GM23248 (cell line): Measurements from ENCODE around the gene SLC12A7. TPM values are rescaled to one million over a fixed set of nuclear protein-coding genes. Genes with fewer than 3 reads are reported as not detected.

Experiments
- DNase-seq: peaks from one replicate; pipeline ENCODE4 v3.0.0-alpha.2; 2015
- H2AFZ ChIP-seq: fragments of 200-600 bp; sonication (generic); 2 replicates; pipeline ENCODE4 v1.6.1; 2016; ENCODE audit warnings: antibody characterized with exemption
- H3F3A ChIP-seq: fragments of 200-600 bp; sonication (generic); 2 replicates; pipeline ENCODE4 v1.6.1; 2016; ENCODE audit warnings: mild to moderate bottlenecking, antibody characterized with exemption, mixed run types; ENCODE audit not compliant: insufficient read depth
- H3K27ac ChIP-seq: fragments of 200-600 bp; sonication (generic); 2 replicates; pipeline ENCODE4 v1.5.1; 2016; ENCODE audit warnings: mild to moderate bottlenecking
- H3K27me3 ChIP-seq: fragments of 200-600 bp; sonication (generic); replicated peaks from 2 replicates; pipeline ENCODE4 v1.6.1; 2016; ENCODE audit warnings: mild to moderate bottlenecking; ENCODE audit not compliant: insufficient read depth
- H3K36me3 ChIP-seq: fragments of 200-600 bp; sonication (generic); 2 replicates; pipeline ENCODE4 v1.6.1; 2016; ENCODE audit warnings: low read depth, mild to moderate bottlenecking
- H3K4me1 ChIP-seq: fragments of 200-600 bp; sonication (generic); 2 replicates; pipeline ENCODE4 v1.6.1; 2016; ENCODE audit warnings: mild to moderate bottlenecking; ENCODE audit not compliant: insufficient read depth
- H3K4me2 ChIP-seq: fragments of 200-600 bp; sonication (generic); one replicate; pipeline ENCODE4 v1.6.1; 2016; ENCODE audit warnings: mild to moderate bottlenecking; ENCODE audit not compliant: unreplicated experiment
- H3K4me3 ChIP-seq: fragments of 200-600 bp; sonication (generic); 2 replicates; pipeline ENCODE4 v1.5.1; 2016; ENCODE audit warnings: mild to moderate bottlenecking
- H3K79me2 ChIP-seq: fragments of 200-600 bp; sonication (generic); 2 replicates; pipeline ENCODE4 v1.6.1; 2016; ENCODE audit warnings: mild to moderate bottlenecking; ENCODE audit not compliant: insufficient read depth
- H3K9ac ChIP-seq: fragments of 200-600 bp; sonication (generic); 2 replicates; pipeline ENCODE4 v1.6.1; 2016; ENCODE audit warnings: mild to moderate bottlenecking
- H3K9me2 ChIP-seq: fragments of 200-600 bp; sonication (generic); 2 replicates; pipeline ENCODE4 v1.6.1; 2016; ENCODE audit warnings: mixed run types, mild to moderate bottlenecking, moderate library complexity; ENCODE audit not compliant: insufficient read depth
- H3K9me3 ChIP-seq: fragments of 200-600 bp; sonication (generic); one replicate; pipeline ENCODE4 v1.6.1; 2017; ENCODE audit warnings: low read depth
- H4K20me1 ChIP-seq: fragments of 200-600 bp; sonication (generic); 2 replicates; pipeline ENCODE4 v1.6.0; 2016; ENCODE audit not compliant: insufficient read depth
- EZH2 ChIP-seq: fragments of 200-600 bp; sonication (generic); IDR thresholded peaks from 2 replicates; pipeline ENCODE4 v1.6.1; 2018; ENCODE audit warnings: antibody characterized with exemption, mild to moderate bottlenecking; ENCODE audit not compliant: insufficient read depth, poor library complexity, severe bottlenecking
- EZH2phosphoT487 ChIP-seq: fragments of 200-600 bp; sonication (generic); IDR thresholded peaks from 2 replicates; pipeline ENCODE4 v1.6.1; 2018; ENCODE audit warnings: antibody characterized with exemption, moderate library complexity, mild to moderate bottlenecking, low read depth; ENCODE audit not compliant: insufficient read depth
- WGBS, 2 experiments: methylation state at CpG; one replicate each; pipeline ENCODE4 v1.1.6; 2015 to 2017; ENCODE audit warnings: low lambda C conversion rate in 2 of 2, low coverage in 1 of 2; ENCODE audit errors: missing lambda C conversion rate in 2 of 2; 5-methylcytosine and 5-hydroxymethylcytosine counted together
- in situ Hi-C: fragments of 300-500 bp; cut with MboI; formaldehyde crosslinking; loops from 2 replicates; pipeline ENCODE4 v1.15.0; 2020
- polyA plus RNA-seq: library from polyadenylated mRNA; unstranded; fragments of >200 nt; fragmentation: Nextera tagmentation; extraction: Ambion mirVana; gene quantifications from 2 replicates; pipeline ENCODE4 v1.2.1, GENCODE V29; 2016
- total RNA-seq: library from RNA; depleted of rRNA; stranded (reverse); fragments of >200 nt; shearing (Covaris generic); gene quantifications from 2 replicates; pipeline ENCODE4 v1.2.3, GENCODE V29; 2014

The SLC12A7 gene
- total and polyA plus RNA-seq, 2 experiments from 2014 or later: 0.75 to 1.9 TPM

GRCh38 chr5:1004461-1005248 is 107.2 kb downstream of the SLC12A7 start:
- Histone ChIP-seq H3F3A (no peaks in the 10 kb centered on the region), H3K4me2 (peak overlapping the region; percentile 65), H2AFZ (peak overlapping the region; percentile 72), H3K9ac (peak overlapping the region; percentile 26; the same call in 1 of the 2 replicates), H3K4me1 (no peaks in the 10 kb centered on the region), H3K79me2 (no peaks in the 10 kb centered on the region), H3K36me3 (no peaks in the 10 kb centered on the region), H3K4me3 (peak overlapping the region; percentile 69), H3K27ac (no peak overlapping the region), H3K9me2 (no peaks in the 10 kb centered on the region), H3K27me3 (peaks cover 27% of the 10 kb centered on the region), H4K20me1 (no peaks in the 10 kb centered on the region), H3K9me3 (no peaks in the 10 kb centered on the region)
- in situ Hi-C loops: no loop called here
- TF ChIP-seq EZH2phosphoT487 (no peak), EZH2 (no peak)
- WGBS, 2 experiments: 2 to 3% methylated on average over 52 to 84 of the region's 88 CpGs
- peak; percentile 72 for DNase-seq

DNA sequence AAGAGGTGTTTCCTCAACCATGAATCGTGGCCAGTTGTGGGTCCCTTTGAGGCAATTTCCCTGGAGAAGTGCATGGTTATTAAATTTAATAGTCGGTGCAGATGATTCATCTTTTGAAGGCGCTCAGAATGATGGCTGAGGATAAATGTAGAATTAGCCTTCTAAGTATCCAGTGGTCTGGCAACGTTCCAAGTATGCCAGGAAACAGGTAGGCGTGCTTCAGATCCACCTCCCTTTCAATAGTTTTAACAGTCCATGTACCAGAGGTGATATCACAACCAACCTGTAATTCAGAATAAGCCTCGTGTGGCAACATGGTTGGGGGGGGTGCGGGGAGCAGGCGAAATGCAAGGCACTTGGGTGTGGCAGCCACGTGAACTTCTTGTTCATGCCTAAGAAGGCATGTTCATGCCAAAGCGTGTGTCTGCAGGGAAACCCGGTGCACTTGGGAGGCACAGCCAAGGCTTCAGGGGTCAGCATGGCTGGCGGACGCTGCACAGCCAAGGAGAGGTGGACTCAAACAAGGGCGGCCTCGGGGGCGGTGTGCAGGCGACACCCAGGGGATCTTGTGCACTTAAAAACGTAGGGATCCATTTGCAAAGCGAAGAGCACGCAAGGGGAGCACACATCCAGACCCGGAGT is 108.4 kb downstream of the SLC12A7 start:
- WGBS, 2 experiments: 55 to 59% methylated on average over 21 of the region's 21 CpGs

GRCh38 chr5:1002836-1003235 is 109.0 kb downstream of the SLC12A7 start:
- H3K4me3 ChIP-seq: no peak overlapping the region
- no peaks in the 10 kb centered on the region for H3K4me1 ChIP-seq
- no peak overlapping the region for H2AFZ ChIP-seq
- no peak overlapping the region for H3K27ac ChIP-seq
- H3K9me3 ChIP-seq: no peaks in the 10 kb centered on the region
- in situ Hi-C loops: no loop called here
- no peak overlapping the region for H3K4me2 ChIP-seq
- peaks cover 28% of the 10 kb centered on the region for H3K27me3 ChIP-seq
- 78 to 80% methylated on average over 11 to 13 of the region's 13 CpGs for WGBS, 2 experiments
- H3K79me2 ChIP-seq: no peaks in the 10 kb centered on the region
- no peak overlapping the region for H3K9ac ChIP-seq
- H3F3A ChIP-seq: no peaks in the 10 kb centered on the region
- no peaks in the 10 kb centered on the region for H3K9me2 ChIP-seq
- DNase-seq: no peak
- no peaks in the 10 kb centered on the region for H3K36me3 ChIP-seq
- no peak for TF ChIP-seq EZH2
- TF ChIP-seq EZH2phosphoT487: no peak
- no peaks in the 10 kb centered on the region for H4K20me1 ChIP-seq

More for the DNA sequence above, 108.4 kb downstream of the SLC12A7 start:
- Histone ChIP-seq H2AFZ (no peak overlapping the region), H3K4me2 (no peak overlapping the region), H3F3A (no peaks in the 10 kb centered on the region), H3K9ac (no peak overlapping the region), H3K9me3 (no peaks in the 10 kb centered on the region), H3K4me3 (no peak overlapping the region), H3K9me2 (no peaks in the 10 kb centered on the region), H3K36me3 (no peaks in the 10 kb centered on the region), H3K79me2 (no peaks in the 10 kb centered on the region), H3K4me1 (no peaks in the 10 kb centered on the region), H3K27me3 (peaks cover 30% of the 10 kb centered on the region), H4K20me1 (no peaks in the 10 kb centered on the region), H3K27ac (no peak overlapping the region)
- peak; percentile 28 for DNase-seq
- TF ChIP-seq EZH2phosphoT487 (no peak), EZH2 (no peak)
- in situ Hi-C loops: no loop called here

DNA sequence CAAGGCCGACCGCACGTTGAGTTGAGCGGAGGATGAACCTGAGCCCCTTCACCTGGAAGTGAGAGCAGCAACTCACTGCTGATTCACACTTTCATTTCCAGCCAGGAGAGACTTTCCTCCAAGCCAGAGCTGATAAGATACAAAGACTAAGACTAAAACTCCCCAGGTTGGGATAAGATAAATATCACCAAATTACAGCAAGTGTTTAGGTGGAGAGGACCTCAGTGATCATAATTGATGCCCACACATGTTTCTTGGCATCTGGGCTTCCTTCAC is 109.7 kb downstream of the SLC12A7 start:
- Histone ChIP-seq H3K4me2 (no peak overlapping the region), H4K20me1 (no peaks in the 10 kb centered on the region), H3K9me2 (no peaks in the 10 kb centered on the region), H3K9ac (no peak overlapping the region), H3K4me1 (no peaks in the 10 kb centered on the region; the same call in 1 of the 2 replicates), H2AFZ (no peak overlapping the region), H3K27ac (no peak overlapping the region), H3K36me3 (no peaks in the 10 kb centered on the region), H3K4me3 (no peak overlapping the region), H3F3A (no peaks in the 10 kb centered on the region), H3K9me3 (no peaks in the 10 kb centered on the region), H3K27me3 (peaks cover 21% of the 10 kb centered on the region), H3K79me2 (no peaks in the 10 kb centered on the region)
- TF ChIP-seq EZH2 (no peak), EZH2phosphoT487 (no peak)
- DNase-seq: no peak
- 75 to 76% methylated on average over 4 of the region's 4 CpGs for WGBS, 2 experiments
- in situ Hi-C loops: no loop called here
